ENCODE data around the gene ALAD.
"Not testable (repeated sequence)": the region's sequence is repeated elsewhere in the genome, so short reads cannot be mapped to it uniquely, and the experiment has no call there.

Gene ALAD

GRCh38 chr9:113370806-113371325 lies 30.2 kb downstream of the ALAD start:
- Histone ChIP-seq H3K79me2 (ENCODE audit: low read length) (peaks cover 6% of the 10 kb centered on the region), H3K9ac (ENCODE audit: low read length) (no peak overlapping the region), H3K36me3 (replicated peaks; ENCODE audit: low read depth, low read length) (peaks cover 32% of the 10 kb centered on the region), H3K4me1 (ENCODE audit: low read length) (peaks cover 4% of the 10 kb centered on the region; the same call in 1 of the 2 replicates), H3K9me3 (ENCODE audit: insufficient read depth, low read length) (no peaks in the 10 kb centered on the region), H3K27me3 (ENCODE audit: low read depth, low read length) (no peaks in the 10 kb centered on the region), H4K20me1 (ENCODE audit: insufficient read depth, low read length) (no peaks in the 10 kb centered on the region; the same call in 1 of the 2 replicates), H3K4me2 (ENCODE audit: low read length) (no peak overlapping the region), H3K4me3 (ENCODE audit: low read length) (no peak overlapping the region), H3K27ac (ENCODE audit: low read length) (no peak overlapping the region), H2AFZ (ENCODE audit: low read depth, low read length) (no peak overlapping the region)
- TF ChIP-seq CTCF (IDR thresholded peaks at IDR 0.05; ENCODE audit: low read depth, low read length) (no peak), EZH2phosphoT487 (IDR thresholded peaks at IDR 0.05; ENCODE audit: low read depth) (no peak)

GRCh38 chr9:113369855-113370140 lies 31.3 kb downstream of the ALAD start:
- Histone ChIP-seq H3K36me3 (replicated peaks; ENCODE audit: low read depth, low read length) (peaks cover 24% of the 10 kb centered on the region), H2AFZ (ENCODE audit: low read depth, low read length) (no peak overlapping the region), H3K27ac (ENCODE audit: low read length) (no peak overlapping the region), H3K79me2 (ENCODE audit: low read length) (no peaks in the 10 kb centered on the region), H3K4me3 (ENCODE audit: low read length) (no peak overlapping the region), H3K9ac (ENCODE audit: low read length) (no peak overlapping the region), H3K4me2 (ENCODE audit: low read length) (no peak overlapping the region), H3K27me3 (ENCODE audit: low read depth, low read length) (no peaks in the 10 kb centered on the region), H3K4me1 (ENCODE audit: low read length) (no peaks in the 10 kb centered on the region), H3K9me3 (ENCODE audit: insufficient read depth, low read length) (no peaks in the 10 kb centered on the region), H4K20me1 (ENCODE audit: insufficient read depth, low read length) (no peaks in the 10 kb centered on the region; the same call in 1 of the 2 replicates)
- TF ChIP-seq CTCF (IDR thresholded peaks at IDR 0.05; ENCODE audit: low read depth, low read length) (no peak), EZH2phosphoT487 (IDR thresholded peaks at IDR 0.05; ENCODE audit: low read depth) (no peak)

DNA sequence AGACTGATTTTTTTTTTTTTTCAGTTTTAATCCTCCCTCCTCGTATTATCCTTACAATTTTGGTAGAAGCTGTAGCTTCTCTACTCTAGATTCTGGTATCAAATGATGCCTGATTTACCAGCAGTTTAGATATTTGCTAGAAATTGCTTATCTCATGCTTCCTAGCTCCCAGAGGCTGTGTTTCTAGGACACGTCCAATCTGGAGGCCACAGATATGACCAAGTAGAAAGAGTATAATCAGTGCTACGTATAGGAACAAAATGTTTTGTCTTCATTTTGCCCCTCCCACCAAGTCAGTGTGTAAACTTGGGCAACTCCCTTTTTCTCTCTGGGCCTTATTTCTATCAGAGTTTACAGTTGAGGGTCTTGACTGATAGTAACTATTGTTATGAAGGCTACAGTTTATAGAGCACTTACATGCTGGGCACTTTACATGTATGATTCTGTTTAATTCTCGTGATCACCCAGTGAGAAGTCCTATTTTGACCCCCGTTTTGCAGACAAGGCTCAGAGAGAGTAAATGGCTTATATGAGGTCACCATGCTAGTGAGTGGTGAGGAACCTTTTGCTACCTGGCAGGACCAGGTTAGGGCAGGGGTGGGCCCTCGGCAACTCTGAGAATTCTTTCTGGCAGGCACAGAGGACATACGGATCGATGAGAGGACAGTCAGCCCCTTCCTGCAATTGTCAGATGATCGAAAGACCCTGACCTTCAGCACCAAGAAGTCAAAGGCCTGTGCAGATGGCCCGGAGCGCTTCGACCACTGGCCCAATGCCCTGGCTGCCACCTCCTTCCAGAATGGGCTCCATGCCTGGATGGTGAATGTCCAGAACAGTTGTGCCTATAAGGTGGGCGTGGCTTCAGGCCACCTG lies 31.9 kb downstream of the ALAD start:
- no peaks in the 10 kb centered on the region for H3K27me3 ChIP-seq (ENCODE audit: low read depth, low read length)
- no peaks in the 10 kb centered on the region; the same call in 1 of the 2 replicates for H4K20me1 ChIP-seq (ENCODE audit: insufficient read depth, low read length)
- H3K79me2 ChIP-seq (ENCODE audit: low read length), result no peaks in the 10 kb centered on the region
- H3K4me1 ChIP-seq (ENCODE audit: low read length), result no peaks in the 10 kb centered on the region
- peaks cover 20% of the 10 kb centered on the region for H3K36me3 ChIP-seq (replicated peaks; ENCODE audit: low read depth, low read length)
- H3K27ac ChIP-seq (ENCODE audit: low read length), result no peak overlapping the region
- no peak overlapping the region for H3K4me3 ChIP-seq (ENCODE audit: low read length)
- no peak overlapping the region for H3K9ac ChIP-seq (ENCODE audit: low read length)
- no peak overlapping the region for H3K4me2 ChIP-seq (ENCODE audit: low read length)
- no peak overlapping the region for H2AFZ ChIP-seq (ENCODE audit: low read depth, low read length)
- H3K9me3 ChIP-seq (ENCODE audit: insufficient read depth, low read length), result no peaks in the 10 kb centered on the region
- TF ChIP-seq EZH2phosphoT487 (IDR thresholded peaks at IDR 0.05; ENCODE audit: low read depth) (no peak), CTCF (IDR thresholded peaks at IDR 0.05; ENCODE audit: low read depth, low read length) (no peak)

- H4K20me1 ChIP-seq (ENCODE audit: insufficient read depth, low read length), result no peaks in the 10 kb centered on the region; the same call in 1 of the 2 replicates
- no peaks in the 10 kb centered on the region for H3K9me3 ChIP-seq (ENCODE audit: insufficient read depth, low read length)
- no peak overlapping the region for H3K9ac ChIP-seq (ENCODE audit: low read length)
- no peak for TF ChIP-seq CTCF (IDR thresholded peaks at IDR 0.05; ENCODE audit: low read depth, low read length)
- no peak for TF ChIP-seq EZH2phosphoT487 (IDR thresholded peaks at IDR 0.05; ENCODE audit: low read depth)
- no peak overlapping the region for H3K27ac ChIP-seq (ENCODE audit: low read length)
- H3K36me3 ChIP-seq (replicated peaks; ENCODE audit: low read depth, low read length), result peaks cover 13% of the 10 kb centered on the region
- no peak overlapping the region for H3K4me2 ChIP-seq (ENCODE audit: low read length)
- no peaks in the 10 kb centered on the region for H3K4me1 ChIP-seq (ENCODE audit: low read length)
- no peaks in the 10 kb centered on the region for H3K79me2 ChIP-seq (ENCODE audit: low read length)
- H2AFZ ChIP-seq (ENCODE audit: low read depth, low read length), result no peak overlapping the region
- no peaks in the 10 kb centered on the region for H3K27me3 ChIP-seq (ENCODE audit: low read depth, low read length)
- no peak overlapping the region for H3K4me3 ChIP-seq (ENCODE audit: low read length)
Measured at GRCh38 chr9:113368348-113368981, 32.6 kb downstream of the ALAD start.

DNA sequence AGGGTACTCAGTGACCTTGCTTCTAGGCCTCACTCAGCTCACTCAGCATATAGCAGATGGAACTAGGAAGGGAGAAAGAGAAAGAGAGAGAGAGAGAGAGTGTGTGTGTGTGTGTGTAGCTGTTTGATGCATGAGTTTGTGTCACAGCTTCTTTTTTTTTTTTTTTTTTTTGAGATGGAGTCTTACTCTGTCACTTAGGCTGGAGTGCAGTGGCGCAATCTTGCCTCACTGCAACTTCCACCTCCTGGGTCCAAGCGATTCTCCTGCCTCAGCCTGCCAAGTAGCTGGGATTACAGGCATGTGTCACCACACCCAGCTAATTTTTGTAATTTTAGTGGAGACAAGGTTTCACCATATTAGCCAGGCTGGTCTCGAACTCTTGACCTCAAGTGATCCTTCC lies 35.4 kb downstream of the ALAD start:
- not testable (repeated sequence) for H3K36me3 ChIP-seq (replicated peaks; ENCODE audit: low read depth, low read length); H3K27ac ChIP-seq (ENCODE audit: low read length); H2AFZ ChIP-seq (ENCODE audit: low read depth, low read length); H3K27me3 ChIP-seq (ENCODE audit: low read depth, low read length); H3K4me3 ChIP-seq (ENCODE audit: low read length); H4K20me1 ChIP-seq (ENCODE audit: insufficient read depth, low read length); H3K4me2 ChIP-seq (ENCODE audit: low read length); H3K9ac ChIP-seq (ENCODE audit: low read length); H3K79me2 ChIP-seq (ENCODE audit: low read length); H3K4me1 ChIP-seq (ENCODE audit: low read length); H3K9me3 ChIP-seq (ENCODE audit: insufficient read depth, low read length)

Data from OCI-LY3 (cell line).